HG02678 (cell line): ENCODE data around the gene CRTC3.
A peak's percentile ranks its signal among the peaks of the same experiment; 100 is the strongest.

Experiments
- ATAC-seq: cut with Tn5 transposase; IDR thresholded peaks from one replicate; pipeline ENCODE4 v1.9.1; 2021; ENCODE audit warnings: mild to moderate bottlenecking, moderate library complexity; ENCODE audit not compliant: unreplicated experiment

Gene CRTC3

DNA sequence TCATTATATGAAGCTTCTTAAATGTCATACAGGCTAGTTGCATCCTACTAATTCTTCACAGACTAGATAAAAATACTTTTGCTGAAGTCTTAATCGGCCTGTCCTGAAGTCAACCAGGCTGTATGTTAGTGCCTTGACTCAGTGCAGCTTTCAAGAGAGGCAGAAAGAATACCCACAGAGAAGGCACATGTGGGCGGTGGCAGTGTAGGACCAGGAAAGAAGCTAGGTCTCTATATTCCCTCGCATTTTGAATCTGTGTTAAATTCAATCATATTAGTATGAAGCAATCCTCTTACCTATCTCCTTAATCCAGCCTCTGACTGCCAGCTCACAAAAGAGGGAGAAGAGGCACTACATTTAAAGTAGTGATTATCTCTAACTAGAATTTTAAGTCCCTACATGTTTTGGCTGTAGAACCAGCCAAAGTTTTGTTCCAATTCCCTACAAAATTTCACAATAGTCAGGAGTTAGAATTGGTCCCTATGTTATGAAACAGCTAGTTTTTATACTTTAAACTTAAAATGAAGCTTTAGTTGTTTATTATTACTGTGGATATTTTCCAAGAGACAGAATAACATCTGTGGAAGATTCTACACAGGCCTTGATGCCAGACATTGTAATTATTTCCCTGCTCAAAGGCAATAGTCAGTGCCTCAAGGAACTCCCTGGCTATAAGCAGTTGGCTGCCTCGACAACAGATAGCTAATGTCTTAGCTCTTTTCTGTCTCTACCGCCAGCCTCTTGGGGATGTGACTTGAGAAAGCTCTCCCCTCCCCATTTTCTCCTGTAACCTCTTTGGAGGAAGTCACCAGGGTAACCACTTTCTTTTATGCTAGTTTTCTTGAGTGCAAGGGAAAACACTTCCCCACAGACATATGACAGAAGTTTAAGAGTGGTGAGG lies 31.9 kb downstream of the CRTC3 start:
- ATAC-seq = no peak

DNA sequence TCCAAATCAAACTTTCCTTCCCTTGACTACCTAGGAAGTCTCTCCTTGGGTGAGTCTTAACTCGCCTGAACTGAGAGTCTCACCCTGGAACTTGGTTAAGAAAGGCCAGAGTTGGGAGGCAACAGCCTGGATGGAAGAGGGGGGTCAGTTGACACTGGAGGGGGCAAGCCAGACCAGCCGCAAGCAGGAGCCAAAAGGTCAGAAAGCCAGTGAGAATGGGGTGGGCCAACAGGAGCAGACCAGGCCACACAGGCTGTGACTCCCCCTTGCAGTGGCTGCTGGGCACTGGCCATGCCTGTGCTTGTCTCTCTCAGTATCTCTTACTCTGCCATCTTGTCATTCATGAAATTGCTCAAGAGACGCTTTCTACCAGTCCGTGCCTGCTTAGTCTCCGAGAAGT lies 32.9 kb downstream of the CRTC3 start:
- no peak for ATAC-seq

DNA sequence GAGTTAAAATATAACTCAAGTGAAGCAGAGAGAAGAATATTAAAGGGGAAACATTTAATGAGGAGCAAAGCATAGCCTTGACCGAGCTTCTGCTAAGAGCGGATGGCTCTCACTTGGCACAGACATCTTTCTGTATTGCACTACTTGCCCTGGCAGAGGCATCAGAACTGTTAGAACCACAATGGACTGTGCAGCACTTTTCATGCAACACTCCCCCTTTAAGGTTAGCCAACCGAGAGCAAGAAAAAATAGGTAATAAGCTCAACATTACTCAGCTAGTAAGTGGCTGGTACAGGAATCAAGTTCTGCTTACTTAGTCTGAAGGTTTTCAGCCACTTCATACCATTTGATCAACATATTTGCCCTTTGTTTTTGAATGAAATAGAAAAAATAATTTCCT lies 33.7 kb downstream of the CRTC3 start:
- no peak for ATAC-seq

GRCh38 chr15:90564051-90564450 lies 34.3 kb downstream of the CRTC3 start:
- ATAC-seq = no peak

- no peak for ATAC-seq
These were observed 34.9 kb downstream of the CRTC3 start for GRCh38 chr15:90564590-90564989.

GRCh38 chr15:90565866-90566265 lies 36.1 kb downstream of the CRTC3 start:
- ATAC-seq = no peak

DNA sequence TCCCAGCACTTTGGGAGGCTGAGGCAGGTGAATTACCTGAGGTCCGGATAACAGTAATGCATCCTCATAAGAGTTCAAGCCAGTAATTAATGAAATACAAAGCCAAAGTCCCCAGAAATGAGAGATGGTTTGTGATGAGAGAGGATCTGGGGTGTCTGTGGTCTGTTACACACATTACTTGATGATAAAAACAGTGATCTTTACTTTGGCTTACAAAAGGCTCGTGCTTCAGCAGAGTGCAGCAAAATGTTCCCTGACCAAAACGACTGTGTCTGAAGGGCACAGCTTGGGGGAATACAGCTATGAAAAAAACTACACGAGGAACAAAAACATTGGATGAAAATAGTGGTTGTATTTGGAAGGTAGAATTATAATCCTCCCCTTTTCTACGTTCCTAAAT lies 40.9 kb downstream of the CRTC3 start:
- no peak for ATAC-seq

DNA sequence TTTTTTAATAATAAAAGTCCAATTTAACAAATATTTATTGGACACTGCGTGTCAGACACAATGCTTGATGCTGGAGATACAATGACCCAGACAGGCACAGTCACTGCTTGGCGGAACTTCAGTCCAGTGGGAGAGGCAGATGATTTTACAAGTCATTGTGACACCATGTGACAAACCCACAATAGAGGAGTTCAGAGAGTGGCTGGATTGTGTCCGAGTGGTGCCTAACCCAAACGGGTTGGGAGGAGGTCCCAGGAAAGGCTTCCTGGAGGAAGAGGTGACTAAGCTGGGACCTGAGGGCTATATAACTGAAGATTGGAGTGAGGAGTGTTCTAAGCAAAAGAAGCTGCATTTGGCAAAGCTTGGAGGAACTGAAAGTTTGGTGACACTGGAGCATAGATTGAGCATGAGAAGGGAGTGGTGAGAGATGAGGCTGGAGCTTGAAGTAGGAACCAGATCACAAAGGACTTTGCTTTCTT lies 41.4 kb downstream of the CRTC3 start:
- ATAC-seq = peak; percentile 56

DNA sequence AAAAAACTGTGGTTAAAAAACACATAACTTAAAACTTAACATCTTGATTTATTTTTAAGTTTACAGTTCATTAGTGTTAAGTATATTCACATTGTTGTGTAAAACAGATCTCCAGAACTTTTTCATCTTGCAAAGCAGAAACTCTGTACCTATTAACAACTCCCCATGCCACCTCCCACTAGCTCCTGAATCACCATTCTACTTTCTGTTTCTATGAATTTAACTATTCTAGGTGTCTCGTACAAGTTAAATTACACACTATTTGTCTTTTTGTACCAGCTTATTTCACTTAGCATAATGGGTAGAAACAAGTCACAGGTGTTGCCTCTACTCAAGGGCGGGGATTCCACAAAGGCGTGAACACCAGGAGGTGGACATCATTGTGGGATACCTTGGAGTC lies 43.2 kb downstream of the CRTC3 start:
- ATAC-seq = no peak

GRCh38 chr15:90576711-90577389 lies 47.1 kb downstream of the CRTC3 start:
- no peak for ATAC-seq

DNA sequence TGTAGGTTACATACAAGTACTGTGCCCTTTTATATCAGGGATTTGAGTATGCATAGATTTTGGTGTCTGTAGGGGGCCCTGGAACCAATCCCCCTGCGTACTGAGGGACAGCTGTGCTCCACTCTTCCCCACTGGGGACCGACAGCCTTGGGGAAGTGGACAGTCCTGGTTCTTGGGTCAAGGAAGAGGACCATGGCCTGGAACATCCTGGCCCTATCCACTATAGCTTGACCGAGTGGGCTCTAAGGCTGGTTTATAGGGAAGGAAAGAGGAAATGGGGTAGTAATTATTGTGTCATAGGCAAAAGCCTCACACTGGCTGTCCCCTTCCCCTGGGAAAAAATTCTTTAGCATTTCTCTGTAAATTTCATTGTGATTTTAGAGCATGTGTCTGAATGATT lies 49.5 kb downstream of the CRTC3 start:
- ATAC-seq = no peak

DNA sequence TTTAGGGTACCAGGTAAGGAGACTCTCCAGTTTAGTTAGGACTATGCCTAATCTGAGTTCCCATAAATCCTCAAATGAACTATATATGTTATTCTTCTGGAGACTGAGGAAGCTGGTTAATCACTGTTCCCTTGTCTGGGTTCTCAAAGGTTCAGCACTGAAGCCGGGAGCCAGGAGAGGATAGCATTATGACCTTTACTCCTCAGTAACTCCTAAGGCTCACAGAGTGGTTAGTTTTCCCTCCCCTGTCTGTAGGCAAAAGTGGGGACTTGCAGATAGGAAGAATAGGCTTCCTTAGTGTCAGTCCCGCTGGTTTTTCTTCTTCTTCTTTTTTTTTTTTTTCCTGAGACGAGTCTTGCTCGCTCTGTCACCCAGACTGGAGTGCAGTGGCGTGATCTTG lies 50.4 kb downstream of the CRTC3 start:
- ATAC-seq = no peak

DNA sequence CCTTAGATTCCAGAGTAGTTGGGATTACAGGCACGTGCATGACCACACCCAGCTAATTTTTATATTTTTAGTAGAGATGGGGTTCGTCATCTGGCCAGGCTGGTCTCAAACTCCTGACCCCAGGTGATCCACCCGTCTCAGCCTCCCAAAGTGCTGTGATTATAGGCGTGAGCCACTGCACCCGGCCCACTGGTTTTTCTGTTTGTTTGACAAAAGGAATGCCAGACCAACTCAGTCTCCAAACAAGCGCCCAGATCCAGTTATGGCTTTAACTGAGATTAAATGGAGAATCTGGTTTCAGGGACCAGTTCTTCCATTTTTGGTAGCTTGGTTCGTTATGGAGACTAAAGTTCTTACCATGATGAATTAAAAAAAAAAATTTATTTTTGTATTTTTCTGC lies 50.8 kb downstream of the CRTC3 start:
- ATAC-seq = no peak

DNA sequence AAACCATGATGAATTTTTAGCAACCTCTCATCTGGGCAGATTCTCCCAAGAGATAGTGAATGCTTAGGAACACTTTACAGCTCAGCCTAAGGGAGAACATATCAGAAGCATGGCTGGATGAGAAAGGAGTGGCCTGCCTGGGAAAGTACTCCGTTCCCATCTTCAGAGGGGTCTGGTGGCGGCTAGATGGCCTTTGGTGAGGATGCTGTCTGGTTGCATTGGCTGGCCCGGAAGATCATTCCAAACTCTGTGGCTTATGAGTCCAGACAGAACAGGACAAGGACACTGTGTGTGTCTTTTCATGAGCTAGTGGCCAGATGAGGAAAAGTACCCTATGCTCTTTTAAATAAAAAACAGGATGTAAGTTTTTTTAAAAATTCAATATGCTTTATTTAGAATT lies 51.2 kb downstream of the CRTC3 start:
- no peak for ATAC-seq

DNA sequence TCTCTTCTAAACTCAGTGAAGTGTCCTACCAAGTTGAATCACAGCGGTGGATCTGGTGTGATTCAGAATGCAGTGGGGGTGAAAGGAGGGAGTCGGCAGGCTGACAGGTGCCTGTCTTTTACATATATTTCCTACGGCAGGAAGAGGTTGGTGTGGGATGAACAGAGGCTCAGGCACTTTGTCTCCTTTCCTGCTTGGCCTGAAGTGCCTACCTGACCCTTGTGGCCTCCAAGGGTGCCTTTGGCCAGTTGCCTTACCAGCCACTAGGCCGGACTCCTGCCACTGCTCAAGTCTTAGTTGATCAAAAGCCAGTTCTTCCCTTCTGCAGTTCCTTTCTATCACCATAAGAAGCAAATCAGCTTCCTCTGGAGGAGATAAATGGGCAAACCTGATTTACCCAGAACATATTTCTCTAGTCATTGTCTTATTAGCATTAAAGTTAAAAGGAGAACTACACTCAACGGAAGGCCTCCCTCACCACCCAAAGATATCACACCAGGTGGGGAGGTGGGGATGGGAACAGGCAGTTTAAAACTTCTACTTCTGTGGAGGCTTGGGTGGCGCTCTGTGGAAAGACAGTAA lies 52.1 kb downstream of the CRTC3 start:
- no peak for ATAC-seq

DNA sequence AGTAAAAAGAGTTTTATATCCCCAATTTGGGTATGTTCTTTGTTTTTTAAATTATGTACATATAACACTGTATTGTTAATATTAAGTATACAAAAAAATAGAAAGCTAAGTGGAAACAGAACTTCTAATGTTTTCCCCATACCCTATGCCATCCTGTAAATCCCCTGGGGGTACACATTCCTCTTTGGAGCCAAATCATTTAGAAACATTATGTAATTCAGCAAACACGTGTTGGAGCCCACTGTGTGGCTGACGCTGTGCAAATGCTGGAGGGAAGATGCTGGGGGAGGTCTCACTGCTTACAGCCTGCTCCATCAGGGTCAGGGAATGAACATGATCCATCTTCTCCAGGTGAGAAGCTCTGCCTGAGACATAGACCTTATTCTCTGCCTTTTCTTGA lies 52.8 kb downstream of the CRTC3 start:
- no peak for ATAC-seq

- no peak for ATAC-seq
These were observed 53.9 kb downstream of the CRTC3 start for GRCh38 chr15:90583471-90584252.

DNA sequence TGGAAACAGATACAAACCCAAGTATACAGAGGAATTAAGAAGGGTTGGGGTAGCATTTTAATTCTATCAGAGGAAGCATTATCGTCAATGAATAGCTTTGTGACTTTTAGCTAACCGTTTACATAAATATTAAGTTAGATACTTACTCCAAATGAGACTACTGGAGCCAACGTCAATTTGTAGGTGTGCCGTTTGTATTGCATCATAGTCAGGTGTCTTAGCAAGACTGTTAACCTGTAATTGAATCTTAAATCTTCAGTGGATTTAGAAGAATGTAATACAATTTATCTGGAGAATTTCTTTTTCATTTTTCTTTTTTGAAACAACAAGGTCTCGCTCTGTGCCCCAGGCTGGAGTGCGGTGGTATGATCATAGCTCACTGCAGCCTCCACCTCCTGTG lies 55.1 kb downstream of the CRTC3 start:
- ATAC-seq = no peak

DNA sequence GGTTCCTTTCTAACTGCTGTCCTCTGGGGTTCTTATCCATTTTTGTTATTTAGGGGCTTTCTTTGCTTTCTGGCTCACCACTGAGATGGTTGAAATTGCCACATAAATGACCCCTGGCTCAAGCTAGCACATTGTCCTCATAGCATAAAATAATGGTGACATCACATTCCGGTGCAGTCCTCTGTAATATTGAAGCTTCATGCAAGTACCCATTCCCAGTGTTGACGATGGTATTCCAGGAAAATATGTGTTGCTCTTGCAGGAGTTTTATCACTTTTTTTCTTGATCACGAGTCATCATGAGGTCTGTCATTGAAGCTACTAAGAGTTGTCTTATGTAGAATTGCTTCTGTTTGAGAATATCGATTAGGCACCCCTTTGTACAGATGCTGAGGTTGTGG lies 56.1 kb downstream of the CRTC3 start:
- no peak for ATAC-seq

- no peak for ATAC-seq
These were observed 57.2 kb downstream of the CRTC3 start for GRCh38 chr15:90586948-90587347.

GRCh38 chr15:90588427-90588826 lies 58.7 kb downstream of the CRTC3 start:
- no peak for ATAC-seq
